ENCODE measurements around the gene STK38L. TPM values are rescaled to one million over a fixed set of nuclear protein-coding genes. Genes with fewer than 3 reads are reported as not detected.

STK38L gene
- 38.9 and 57.7 TPM in 2 replicates for total RNA-seq

- TF ChIP-seq CTCF (IDR thresholded peaks at IDR 0.05; ENCODE audit: insufficient read depth, low read depth, low read length) = peak; percentile 37
- DNase-seq (ENCODE audit: low read depth) = peak; percentile 95
- H3K4me3 ChIP-seq (ENCODE audit: low read depth, low read length) = peak within 1 kb of the TSS; percentile 73
Observed at GRCh38 chr12:27243804-27244688, at the start of gene STK38L. STK38L (plus strand) TSS chr12:27244286; CDS start chr12:27297721, 53,435 bp downstream.

GRCh38 chr12:27194644-27195043, 49.4 kb upstream of the STK38L start:
- no peak for TF ChIP-seq CTCF (IDR thresholded peaks at IDR 0.05; ENCODE audit: insufficient read depth, low read depth, low read length)
- DNase-seq (ENCODE audit: low read depth) = peak; percentile 45
- no peak overlapping the region for H3K4me3 ChIP-seq (ENCODE audit: low read depth, low read length)

DNA sequence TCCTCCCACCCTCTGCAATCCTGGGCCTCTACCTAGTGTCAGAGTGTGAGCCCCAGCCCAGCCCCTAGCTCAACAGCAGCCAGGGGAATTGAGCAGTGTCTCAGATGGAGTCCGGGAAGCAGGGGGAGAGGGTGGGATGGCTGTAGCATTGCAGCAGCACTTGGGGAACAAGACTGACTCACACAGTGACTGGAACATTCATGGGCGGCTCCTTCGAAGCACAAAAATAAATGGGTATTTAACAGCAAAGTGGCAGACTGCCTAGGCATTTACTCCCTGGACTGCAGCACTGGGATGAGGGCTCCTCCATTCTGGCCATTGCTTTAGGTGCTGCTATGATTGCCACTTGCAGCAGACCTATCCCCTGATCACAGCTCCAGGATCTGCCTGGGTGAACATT, 46.0 kb upstream of the STK38L start:
- TF ChIP-seq CTCF (IDR thresholded peaks at IDR 0.05; ENCODE audit: insufficient read depth, low read depth, low read length) = no peak
- no peak overlapping the region for H3K4me3 ChIP-seq (ENCODE audit: low read depth, low read length)
- peak; percentile 28 for DNase-seq (ENCODE audit: low read depth)

GRCh38 chr12:27199638-27200300, 44.3 kb upstream of the STK38L start:
- no peak for DNase-seq (ENCODE audit: low read depth)
- TF ChIP-seq CTCF (IDR thresholded peaks at IDR 0.05; ENCODE audit: insufficient read depth, low read depth, low read length) = no peak
- H3K4me3 ChIP-seq (ENCODE audit: low read depth, low read length) = no peak overlapping the region

DNA sequence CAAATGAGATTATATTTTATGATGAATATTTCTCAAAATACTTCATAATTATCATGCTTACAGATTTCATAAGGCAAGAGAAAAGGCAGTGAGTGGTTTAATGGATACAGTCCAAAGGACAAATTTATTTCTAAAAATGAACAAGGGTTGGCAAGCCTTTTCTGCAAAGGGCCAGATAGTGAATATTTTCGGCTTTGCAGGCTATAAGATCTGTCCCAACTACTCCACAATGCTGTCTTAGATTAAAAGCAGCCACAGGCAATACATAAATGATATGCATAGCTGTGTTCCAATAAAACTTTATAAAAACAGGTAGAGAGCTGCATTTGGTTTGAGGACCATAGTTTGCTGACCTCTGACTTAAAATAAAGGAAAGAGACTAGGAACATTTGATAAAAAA, 42.9 kb upstream of the STK38L start:
- TF ChIP-seq CTCF (IDR thresholded peaks at IDR 0.05; ENCODE audit: insufficient read depth, low read depth, low read length) = no peak
- DNase-seq (ENCODE audit: low read depth) = no peak
- H3K4me3 ChIP-seq (ENCODE audit: low read depth, low read length) = no peak overlapping the region

GRCh38 chr12:27206801-27207502, 37.1 kb upstream of the STK38L start:
- no peak for TF ChIP-seq CTCF (IDR thresholded peaks at IDR 0.05; ENCODE audit: insufficient read depth, low read depth, low read length)
- DNase-seq (ENCODE audit: low read depth) = no peak
- no peak overlapping the region for H3K4me3 ChIP-seq (ENCODE audit: low read depth, low read length)

All from fibroblast of villous mesenchyme (primary cell).